NOMO-1 treated with DMSO at 0.1 percent for 48 hours (cell line): ENCODE results near the gene ANKRD33B.
"Not testable (repeated sequence)": the region's sequence is repeated elsewhere in the genome, so short reads cannot be mapped to it uniquely, and the experiment has no call there.

ENCODE experiments used
- DNase-seq: peaks from one replicate; lab custom pipeline; 2025; ENCODE audit not compliant: unreplicated experiment; lab: John Stamatoyannopoulos, UW

ANKRD33B gene

GRCh38 chr5:10591966-10592365 is 28.1 kb downstream of the ANKRD33B start:
- DNase-seq, result no peak

GRCh38 chr5:10592601-10593000 is 28.7 kb downstream of the ANKRD33B start:
- no peak for DNase-seq

- DNase-seq, result no peak
These were observed 29.8 kb downstream of the ANKRD33B start for GRCh38 chr5:10593531-10594181.

GRCh38 chr5:10594591-10595210 is 30.8 kb downstream of the ANKRD33B start:
- DNase-seq, result no peak

- no peak for DNase-seq
These were observed 31.4 kb downstream of the ANKRD33B start for GRCh38 chr5:10595293-10595671.

GRCh38 chr5:10595672-10596309 is 31.9 kb downstream of the ANKRD33B start:
- no peak for DNase-seq

GRCh38 chr5:10596310-10596703 is 32.4 kb downstream of the ANKRD33B start:
- DNase-seq, result no peak

- no peak for DNase-seq
These were observed 33.1 kb downstream of the ANKRD33B start for GRCh38 chr5:10596886-10597451.

- no peak for DNase-seq
These were observed 35.2 kb downstream of the ANKRD33B start for GRCh38 chr5:10599113-10599512.

GRCh38 chr5:10599862-10600284 is 36.0 kb downstream of the ANKRD33B start:
- no peak for DNase-seq

- DNase-seq, result no peak
These were observed 36.9 kb downstream of the ANKRD33B start for GRCh38 chr5:10600626-10601245.

- no peak for DNase-seq
These were observed 37.6 kb downstream of the ANKRD33B start for GRCh38 chr5:10601246-10602030.

- DNase-seq, result no peak
These were observed 38.3 kb downstream of the ANKRD33B start for GRCh38 chr5:10602031-10602806.

GRCh38 chr5:10604975-10605374 is 41.1 kb downstream of the ANKRD33B start:
- DNase-seq, result no peak

GRCh38 chr5:10606632-10607022 is 42.8 kb downstream of the ANKRD33B start:
- not testable (repeated sequence) for DNase-seq

GRCh38 chr5:10607023-10607665 is 43.3 kb downstream of the ANKRD33B start:
- DNase-seq, result peak; percentile 100

GRCh38 chr5:10607666-10608073 is 43.8 kb downstream of the ANKRD33B start:
- DNase-seq, result peak; percentile 99

- DNase-seq, result not testable (repeated sequence)
These were observed 44.2 kb downstream of the ANKRD33B start for GRCh38 chr5:10608081-10608480.

- no peak for DNase-seq
These were observed 46.2 kb downstream of the ANKRD33B start for GRCh38 chr5:10610058-10610457.

GRCh38 chr5:10611290-10611689 is 47.4 kb downstream of the ANKRD33B start:
- DNase-seq, result no peak
